ENCODE measurements around the gene LSAMP.

The LSAMP gene

DNA sequence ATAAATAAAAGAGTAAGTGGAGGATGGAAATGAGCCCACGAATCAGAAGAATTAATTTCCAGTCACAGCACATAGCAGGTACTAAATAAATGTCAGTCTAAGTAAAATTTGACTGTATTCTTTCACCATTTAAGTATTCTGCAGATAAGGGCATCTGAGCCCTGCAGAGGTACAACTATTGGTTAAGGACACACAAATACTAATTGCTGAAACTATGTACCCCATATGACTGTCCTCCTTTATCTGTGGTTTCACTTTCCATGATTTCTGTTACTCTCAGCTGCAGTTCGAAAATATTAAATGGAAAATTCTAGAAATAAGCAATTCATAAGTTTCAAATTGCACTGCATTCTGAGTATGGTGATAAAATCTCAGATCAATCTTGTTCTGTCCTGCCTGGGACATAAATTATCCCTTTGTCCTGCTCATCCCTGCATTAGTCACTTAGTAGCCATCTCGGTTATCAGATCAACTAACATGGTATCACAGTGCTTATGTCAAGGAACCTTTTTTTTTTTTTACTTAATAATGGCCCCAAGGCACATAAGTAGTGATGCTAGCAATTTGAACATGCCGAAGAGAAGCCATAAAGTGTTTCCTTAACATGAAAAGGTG is 95.1 kb downstream of the LSAMP start:
- no peak for DNase-seq

DNA sequence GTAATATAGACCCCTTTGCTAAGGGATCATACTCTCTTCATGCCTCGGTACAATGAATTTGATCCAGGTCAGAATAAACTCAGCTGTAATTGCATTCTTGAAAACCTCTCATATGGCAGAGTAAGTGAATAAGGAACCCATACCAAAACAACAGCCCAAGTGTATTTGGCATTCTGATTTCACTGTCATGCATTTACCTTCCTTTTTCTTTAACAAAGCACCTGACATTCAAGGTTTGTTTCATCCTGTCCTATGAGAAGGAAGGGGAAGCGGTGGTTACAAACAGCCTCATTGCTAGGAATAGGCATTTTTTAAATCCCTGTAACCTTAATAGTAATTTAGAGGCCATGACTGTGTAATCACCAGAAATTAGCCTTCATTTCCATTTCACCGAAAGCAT is 97.1 kb downstream of the LSAMP start:
- DNase-seq, result no peak

DNA sequence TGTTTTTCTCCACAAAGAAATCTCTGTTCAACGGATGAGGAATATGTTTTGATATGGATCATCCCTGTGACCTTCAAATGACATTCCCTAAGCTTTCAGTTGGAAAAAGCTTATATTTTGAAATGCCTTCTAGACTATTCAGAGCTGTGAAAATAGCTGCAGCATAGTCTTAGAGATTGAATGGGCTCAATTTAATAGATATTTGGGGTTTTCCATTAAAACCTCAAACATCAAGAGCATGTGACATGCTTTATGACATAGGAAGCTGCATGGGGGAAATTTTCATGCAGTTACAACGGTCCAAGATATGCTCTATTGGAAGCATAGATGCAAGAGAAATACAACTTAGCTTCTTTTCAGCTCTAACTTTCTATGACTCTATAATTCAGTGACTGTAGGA is 102.8 kb downstream of the LSAMP start:
- DNase-seq, result no peak

DNA sequence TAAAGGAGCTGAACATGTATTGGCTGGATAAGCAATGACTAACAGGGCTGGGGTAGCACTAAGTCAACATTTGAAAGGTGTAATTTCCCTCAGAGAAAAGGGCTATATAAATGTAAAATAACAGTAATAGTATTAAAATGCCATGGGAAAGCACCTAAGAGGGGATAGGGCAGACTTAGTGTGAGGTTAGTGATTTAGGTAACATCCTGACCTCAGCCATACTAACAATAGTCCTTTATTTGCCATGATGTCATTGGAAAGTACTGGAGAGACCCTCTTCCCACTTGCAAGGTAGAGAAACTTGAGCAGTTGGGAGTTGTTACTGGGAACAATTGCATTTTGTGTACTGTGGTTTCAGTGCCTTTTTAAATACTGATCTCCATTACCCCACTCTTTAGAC is 103.4 kb downstream of the LSAMP start:
- peak; percentile 64 for DNase-seq

DNA sequence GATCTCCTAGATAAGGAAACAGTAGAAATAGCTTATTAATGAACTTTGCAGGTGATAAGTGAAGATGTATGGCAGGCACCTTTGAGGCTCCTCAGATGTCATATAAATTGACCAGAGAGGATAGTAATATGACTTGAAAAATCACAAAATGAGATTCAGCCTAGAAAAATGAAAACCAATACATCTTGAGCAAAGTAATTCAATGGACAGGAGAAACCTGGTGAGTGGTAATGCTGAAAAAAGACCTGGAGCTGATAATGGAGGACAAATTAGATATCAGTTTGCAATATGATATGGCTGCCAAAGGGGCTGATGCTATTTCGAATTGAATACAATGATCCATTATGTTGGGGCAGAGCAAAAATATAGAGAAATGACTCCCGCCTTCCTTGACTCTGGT is 103.9 kb downstream of the LSAMP start:
- DNase-seq, result no peak

DNA sequence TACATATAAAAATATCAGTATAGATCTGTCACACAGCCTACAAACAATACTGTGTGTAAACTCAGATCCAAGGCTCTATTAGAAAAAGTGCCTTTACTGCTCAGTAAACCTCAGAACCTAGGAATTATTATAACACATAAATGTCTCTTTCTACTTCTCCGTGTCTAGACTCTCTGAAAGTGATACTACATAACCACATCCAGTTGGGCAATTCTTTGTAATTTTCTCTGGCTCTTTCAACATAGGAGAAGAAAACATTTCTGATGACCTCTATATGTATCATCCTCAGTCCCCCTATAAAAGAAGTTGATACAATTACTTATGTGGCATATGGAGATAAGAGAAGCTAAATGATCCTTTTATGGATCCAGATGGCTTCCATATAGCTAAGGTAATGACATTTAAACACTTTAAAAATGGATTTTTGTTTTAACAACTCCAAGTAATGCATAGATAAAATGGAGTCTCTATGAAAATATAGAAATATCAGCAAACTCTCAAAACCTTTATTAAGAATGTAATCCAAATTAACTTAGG is 104.5 kb downstream of the LSAMP start:
- DNase-seq, result peak; percentile 20

DNA sequence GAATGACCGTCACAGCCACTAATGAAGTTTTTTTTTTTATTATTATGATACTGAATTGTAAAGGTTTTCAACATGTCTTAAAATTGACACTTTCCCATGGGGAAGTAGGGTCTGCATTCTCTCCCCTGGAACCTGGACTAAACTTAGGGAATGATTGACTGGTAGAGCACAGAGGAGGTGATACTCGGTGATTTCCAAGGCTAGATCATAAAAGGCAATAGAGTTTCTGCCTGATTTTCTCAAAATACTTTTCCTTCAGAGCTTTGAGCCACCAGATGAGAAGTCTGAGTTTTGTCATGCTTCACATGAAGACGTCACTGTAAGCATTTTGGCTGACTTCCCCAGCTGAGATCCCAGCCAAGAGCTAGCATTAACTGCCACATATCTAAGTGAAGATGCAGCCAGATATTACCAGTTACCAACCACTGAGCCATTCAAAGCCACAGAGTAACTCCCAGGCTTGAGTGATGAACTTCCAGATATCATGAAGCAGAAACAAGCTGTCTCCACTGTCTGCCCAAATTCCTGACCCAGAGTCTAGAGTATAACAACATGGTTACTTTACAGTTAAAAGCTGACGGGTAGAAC is 105.8 kb downstream of the LSAMP start:
- DNase-seq, result peak; percentile 60

DNA sequence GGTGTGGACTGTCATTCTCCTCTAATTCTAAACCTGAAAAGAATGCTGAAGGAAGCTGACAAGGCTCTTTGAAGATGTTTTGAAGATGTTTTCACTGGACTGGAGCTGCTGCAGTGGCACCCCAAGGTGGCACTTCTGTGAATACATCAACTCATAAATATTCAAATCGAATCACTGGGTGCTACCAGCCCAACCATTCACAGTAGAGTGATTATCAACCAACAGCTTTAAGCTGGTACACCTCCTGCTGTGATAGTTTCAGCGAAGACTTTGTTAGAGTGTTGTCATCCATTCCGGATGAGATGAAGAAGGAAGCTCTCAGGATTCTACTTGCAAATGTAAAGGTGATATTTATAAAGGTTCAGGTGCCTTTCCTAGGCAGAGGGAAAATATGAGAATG is 106.6 kb downstream of the LSAMP start:
- DNase-seq, result peak; percentile 65

DNA sequence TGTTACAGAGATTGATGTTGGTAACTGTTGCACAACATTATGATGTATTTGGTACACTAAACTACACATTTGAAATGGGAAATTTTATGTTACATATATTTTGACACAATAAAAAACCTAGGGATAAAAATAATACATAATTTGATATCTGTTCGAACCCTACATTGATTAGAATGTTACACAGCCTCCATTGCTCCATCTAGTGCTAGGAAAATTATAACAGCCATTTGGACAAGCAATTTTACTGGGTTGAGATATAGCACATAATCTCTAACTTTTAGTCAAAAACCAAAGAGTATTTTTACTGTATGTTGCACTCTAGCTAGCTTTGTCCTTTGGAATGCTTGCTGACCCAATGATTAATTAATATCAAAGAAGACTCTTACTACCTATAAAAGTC is 108.1 kb downstream of the LSAMP start:
- no peak for DNase-seq

DNA sequence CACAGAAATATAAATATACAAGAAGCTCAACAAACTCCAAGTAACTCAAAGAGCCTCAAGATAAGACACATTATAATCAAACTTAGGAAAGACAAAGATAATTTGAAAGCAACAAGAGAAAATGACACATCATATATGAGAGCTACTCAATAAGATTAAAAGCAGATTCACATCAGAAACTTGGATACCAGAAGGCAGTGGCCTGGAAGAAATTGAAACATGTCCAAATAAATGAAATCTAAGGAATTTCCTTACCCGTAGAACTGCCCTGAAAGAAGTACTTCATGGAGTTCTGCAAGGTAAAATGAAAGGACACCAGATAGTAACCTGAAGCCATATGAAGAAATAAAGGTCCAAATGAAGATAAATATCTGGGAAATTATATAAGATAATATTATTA is 113.9 kb downstream of the LSAMP start:
- DNase-seq, result no peak

DNA sequence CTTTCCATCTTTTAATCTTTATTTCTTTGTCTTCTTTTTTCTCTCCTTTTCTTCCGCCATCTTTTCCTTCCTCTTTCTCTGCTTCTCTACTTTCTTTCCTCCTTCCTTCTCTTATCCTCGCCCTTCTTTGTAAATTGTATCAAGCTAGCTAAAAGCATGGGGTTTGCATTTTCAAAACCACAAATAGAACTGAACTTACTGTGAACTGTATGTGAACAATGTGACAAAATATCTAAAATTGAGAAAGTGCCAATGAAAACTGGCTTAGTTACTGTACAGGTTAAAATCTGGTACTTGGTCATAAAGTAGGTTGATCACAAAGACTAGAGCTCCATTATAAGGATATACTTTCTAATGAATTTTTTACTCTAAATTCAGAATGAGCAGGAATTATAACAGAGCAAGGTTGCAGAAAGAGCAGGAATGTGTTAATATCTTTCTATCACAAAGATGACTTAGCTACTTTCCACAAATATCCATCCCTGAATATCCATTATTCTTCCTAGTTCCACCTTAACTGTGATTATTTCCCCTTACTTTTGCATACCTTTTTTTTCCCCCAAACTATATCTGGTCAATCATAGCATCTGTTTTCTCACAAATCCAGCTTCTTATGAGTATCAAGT is 122.4 kb downstream of the LSAMP start:
- no peak for DNase-seq

DNA sequence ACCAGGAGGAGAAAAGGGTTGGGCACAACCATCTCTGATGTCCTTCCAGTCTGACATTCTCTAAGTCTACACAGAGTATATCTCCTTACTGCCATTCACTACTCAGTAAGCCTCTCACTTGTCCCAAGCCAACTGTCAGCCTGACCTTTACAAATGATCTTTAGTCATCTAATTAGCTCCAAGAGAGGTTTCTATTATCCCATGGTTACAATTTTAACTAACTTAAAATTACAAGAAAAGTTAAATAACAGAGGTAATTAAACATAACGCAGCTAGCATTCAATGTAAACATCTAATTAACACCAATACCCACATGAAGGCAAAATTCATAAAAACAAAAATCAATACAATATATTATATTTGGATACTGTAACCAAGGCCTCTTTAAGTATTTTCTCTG is 126.9 kb downstream of the LSAMP start:
- peak; percentile 75 for DNase-seq

DNA sequence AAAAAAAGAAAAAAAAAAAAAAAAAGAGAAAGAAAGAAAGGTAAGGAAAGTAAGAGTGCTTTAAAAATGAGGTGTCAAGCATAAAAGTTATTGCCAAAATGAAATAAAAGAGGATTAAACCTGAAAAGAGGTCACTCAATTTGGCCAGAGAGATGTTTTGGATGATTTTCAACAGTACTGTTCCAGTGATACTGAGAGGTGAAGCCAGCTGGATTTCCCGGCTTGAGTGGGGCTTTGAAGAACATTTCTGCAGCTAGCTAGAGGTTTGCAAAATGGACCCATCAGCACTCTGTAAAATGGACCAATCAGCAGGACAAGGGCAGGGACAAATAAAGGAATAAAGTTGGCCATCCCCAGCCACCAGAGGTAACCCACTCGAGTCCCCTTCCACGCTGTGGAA is 128.5 kb downstream of the LSAMP start:
- DNase-seq, result no peak

DNA sequence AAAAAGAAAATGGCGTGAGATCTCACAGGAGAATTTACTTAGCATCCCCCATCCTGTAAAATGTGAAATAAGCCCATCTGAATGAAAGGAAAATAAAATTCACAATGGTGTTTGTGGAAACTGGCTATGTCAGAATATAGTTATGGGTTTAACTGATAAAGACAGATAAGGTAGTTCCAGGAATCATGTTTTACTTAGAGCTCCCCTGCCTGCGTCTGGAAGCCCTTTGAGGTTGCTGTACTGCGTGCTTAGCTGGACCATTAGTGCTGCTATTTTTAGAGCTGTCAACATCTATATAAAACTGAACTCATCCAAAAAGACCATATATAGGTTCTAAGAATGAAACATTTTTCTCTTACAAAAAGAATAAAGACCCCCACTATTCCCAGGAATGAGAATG is 130.8 kb downstream of the LSAMP start:
- no peak for DNase-seq

DNA sequence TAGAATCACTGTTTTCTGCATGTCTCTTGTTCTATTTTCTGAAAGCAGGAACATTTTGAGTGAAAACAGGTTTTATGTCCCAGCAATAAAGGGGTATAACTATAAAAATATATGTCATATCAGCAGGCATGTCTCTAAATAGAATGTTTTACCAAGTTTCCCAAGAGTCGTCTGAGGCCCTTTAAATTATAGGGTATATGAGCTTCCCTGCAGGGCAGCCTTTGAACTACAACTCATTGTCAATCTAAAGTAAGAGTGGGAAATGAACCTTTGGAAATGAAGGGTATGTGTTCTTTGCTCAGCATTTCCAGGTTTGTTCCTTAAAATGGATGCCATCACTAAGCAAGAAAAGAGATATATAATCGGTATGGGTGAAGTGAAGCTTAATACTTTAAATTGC is 138.6 kb downstream of the LSAMP start:
- peak; percentile 77 for DNase-seq

DNA sequence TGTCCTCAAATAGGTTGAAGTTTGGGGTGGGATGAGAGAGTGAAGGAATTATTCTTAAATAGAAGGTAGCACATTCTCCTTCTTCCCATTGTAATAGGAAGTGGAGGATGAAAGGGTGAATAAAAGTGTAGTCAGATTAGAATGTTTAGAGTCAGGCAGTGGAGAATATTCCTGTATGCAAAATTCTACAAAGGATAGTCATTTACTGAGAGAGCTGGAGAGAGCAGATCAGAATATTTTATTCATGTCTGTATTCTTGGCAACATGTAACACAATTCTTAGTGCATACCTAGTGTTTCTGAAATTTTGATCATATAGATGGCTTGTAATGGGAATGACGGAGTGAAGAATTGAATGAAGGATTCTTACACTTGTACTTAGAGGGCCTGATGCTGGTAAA is 139.1 kb downstream of the LSAMP start:
- no peak for DNase-seq

DNA sequence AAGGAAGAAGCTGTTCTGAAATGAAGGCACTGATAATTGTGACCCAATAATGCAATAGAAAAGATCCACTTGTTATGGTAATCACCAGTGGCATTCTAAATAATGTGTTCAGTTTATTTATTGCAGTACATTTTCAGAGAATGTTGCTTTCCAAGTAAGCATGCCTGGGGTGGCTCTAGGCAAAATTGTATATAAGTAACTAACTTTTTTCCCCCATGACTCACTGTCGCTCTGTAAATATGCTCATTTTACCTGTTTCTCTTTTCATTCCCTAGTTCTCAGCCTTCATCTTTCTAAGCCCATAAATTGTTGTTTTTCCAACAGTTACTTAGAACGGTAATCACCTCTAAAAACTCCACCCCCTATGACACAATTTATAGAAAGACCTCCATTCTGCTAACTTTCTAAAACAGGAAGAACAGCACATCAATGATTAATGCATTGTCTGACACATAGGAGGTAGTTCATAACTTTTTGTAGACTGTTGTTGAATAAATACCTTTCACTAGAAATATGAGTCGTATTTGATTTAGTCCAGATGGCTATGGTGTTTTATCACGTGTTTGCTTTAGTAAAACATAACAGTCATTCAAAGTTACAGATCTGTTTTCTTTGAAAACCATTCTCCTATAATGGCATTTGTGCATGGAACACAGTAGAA is 143.1 kb downstream of the LSAMP start:
- DNase-seq, result peak; percentile 69

DNA sequence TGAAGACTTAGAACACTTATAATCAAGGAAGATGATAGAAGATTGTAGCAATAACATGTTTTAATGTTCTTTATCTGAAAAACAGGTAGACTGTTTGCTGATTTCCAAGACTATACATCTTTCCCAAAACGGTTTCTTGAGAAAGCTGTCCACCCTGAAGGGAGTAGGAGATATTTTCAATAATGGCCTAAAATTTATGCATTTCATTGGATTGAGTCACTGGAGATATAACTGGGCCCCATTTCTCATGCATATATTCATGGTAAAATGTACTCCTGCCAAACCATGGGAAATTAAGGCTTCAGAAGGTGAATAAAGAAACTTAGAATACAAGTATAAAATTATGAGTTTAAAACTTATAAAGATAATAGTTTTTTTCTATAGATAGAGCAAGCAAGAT is 143.9 kb downstream of the LSAMP start:
- no peak for DNase-seq

DNA sequence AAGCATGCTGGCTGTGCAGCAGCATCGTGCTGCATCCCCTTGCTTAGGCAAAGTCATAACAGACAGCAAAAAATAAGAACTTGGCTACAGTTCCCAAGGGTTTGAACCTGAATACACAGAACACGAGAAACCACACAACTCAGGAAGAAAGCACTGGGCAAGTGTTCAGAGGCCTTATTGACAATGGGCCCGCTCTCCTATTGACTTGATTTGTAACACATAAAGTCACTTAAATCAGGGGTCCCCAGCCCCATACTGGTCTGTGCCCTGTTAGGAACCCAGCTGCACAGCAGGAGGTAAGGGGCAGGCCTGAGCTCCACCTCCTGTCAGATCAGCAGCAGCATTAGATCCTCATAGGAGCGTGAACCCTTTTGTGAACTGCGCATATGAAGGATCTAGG is 145.1 kb downstream of the LSAMP start:
- DNase-seq, result peak; percentile 65

DNA sequence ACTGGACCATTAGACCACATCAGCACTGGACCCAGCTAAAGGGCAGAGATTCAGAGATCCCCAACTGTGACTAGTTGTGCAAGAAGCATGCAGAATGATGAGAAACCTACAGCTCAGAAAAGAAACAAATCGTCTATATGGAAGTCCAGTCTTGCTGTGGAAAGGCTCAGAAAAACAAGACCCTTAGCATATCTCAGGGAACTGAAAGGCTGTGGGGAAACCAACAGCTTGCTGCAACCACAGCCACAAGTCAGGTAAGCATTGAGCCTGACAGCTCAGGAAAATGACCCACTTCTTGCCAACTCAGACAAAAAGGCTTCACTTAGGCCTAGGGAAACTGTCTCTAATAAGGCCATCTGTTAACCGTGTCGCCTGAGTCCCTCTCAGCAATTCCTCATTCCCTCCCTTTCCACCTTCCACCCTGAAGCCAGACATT is 145.6 kb downstream of the LSAMP start:
- peak; percentile 84 for DNase-seq

DNA sequence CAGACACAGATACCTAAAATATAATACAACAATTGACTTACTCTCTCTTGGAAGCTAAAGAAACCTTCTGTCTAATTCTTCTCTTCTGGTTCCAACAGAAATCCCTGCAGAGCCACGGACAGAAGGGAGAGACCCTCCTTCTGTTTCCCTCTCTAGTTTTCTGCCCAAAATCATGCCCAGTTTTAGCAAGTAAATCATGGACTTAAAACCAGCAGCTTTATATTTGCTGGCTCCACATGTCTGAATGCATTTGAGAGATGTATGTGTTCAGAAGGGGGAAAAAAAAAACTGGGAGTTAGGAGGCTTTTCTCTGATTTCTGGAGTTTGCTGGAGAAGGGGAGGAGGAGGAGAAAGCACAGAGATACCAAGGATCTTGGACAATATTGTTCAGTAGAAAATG is 147.1 kb downstream of the LSAMP start:
- no peak for DNase-seq

DNA sequence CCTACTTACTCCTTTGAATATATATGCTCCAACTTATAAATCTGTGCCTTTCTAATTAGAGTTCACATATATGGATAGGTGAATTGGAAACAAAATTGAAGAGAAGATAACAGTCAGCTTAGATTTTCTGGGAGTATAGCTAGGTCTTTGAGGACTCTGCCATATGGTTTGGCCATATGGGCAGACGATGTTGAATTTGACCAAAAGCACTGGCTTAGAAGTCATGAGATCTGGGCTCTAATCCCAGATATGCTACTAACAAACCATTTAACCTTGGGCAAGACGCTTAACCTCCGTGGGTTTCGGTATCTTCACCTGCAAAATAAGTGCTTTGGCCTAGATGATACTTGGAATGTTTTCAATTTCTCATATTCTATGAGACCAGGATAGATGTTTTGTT is 154.1 kb downstream of the LSAMP start:
- DNase-seq, result peak; percentile 28

DNA sequence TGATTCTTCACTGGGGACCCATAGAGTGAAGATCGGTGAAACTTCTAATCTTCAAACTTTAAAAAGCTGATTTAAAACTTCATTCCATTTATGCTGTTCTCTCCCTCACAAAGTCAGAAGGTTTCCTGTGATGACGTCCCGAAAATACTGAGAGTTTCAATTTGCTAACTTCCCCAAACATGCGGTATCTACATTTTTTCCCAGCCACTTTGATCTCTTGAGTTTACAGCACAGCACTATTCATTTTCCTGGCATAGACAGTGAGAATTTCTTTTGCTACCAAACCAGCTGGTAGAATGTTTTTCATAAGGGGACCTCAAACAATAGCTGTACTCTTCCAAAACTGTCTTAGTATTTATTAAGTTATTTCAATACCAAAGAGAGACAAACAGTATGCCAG is 156.8 kb downstream of the LSAMP start:
- DNase-seq, result no peak

All from NCI-H69 (cell line).